SU-DHL-6 (cell line): ENCODE data around the gene ST6GALNAC6.

Experiments used
- H2AFZ ChIP-seq: fragments of 200-600 bp; sonication (generic); 2 replicates; pipeline ENCODE4 v1.6.1; 2014; ENCODE audit warnings: low read depth, mild to moderate bottlenecking, moderate library complexity, mixed read lengths, antibody characterized with exemption, low read length; ENCODE audit not compliant: severe bottlenecking
- H3F3A ChIP-seq: fragments of 200-600 bp; shearing (Covaris generic); 2 replicates; pipeline ENCODE4 v1.6.0; 2016; ENCODE audit warnings: antibody characterized with exemption, mild to moderate bottlenecking; ENCODE audit not compliant: insufficient read depth
- H3K27ac ChIP-seq: fragments of 200-600 bp; sonication (generic); 2 replicates; pipeline ENCODE4 v1.5.1; 2016; ENCODE audit warnings: low read depth, mild to moderate bottlenecking, low read length, moderate library complexity, mixed read lengths
- H3K27me3 ChIP-seq: fragments of 200-600 bp; sonication (generic), shearing (Covaris generic); 2 replicates; pipeline ENCODE4 v1.6.0; 2014; ENCODE audit warnings: mild to moderate bottlenecking, low read length
- H3K36me3 ChIP-seq: fragments of 200-600 bp; sonication (generic); 2 replicates; pipeline ENCODE4 v1.6.1; 2014; ENCODE audit warnings: mild to moderate bottlenecking, low read length, mixed read lengths
- H3K4me2 ChIP-seq: fragments of 300-600, 200-600 bp; shearing (Covaris generic), sonication (generic); 2 replicates; pipeline ENCODE4 v1.6.0; 2014; ENCODE audit warnings: low read length, low read depth, mild to moderate bottlenecking; ENCODE audit not compliant: poor library complexity, severe bottlenecking
- H3K4me3 ChIP-seq: fragments of 200-600 bp; sonication (generic); 2 replicates; pipeline ENCODE4 v1.5.1; 2014; ENCODE audit warnings: antibody characterized with exemption, low read length, mild to moderate bottlenecking, mixed read lengths; ENCODE audit not compliant: insufficient read depth, poor library complexity, severe bottlenecking
- H3K79me2 ChIP-seq: fragments of 200-600 bp; sonication (generic); 2 replicates; pipeline ENCODE4 v1.6.1; 2014; ENCODE audit warnings: mild to moderate bottlenecking, low read length, moderate library complexity; ENCODE audit not compliant: insufficient read depth
- H3K9ac ChIP-seq: fragments of 200-600 bp; sonication (generic); 2 replicates; pipeline ENCODE4 v1.7.0; 2014; ENCODE audit warnings: mild to moderate bottlenecking, low read length
- H3K9me2 ChIP-seq: fragments of 200-600 bp; sonication (generic); replicated peaks from 2 replicates; pipeline ENCODE4 v1.6.1; 2014; ENCODE audit warnings: low read length; ENCODE audit not compliant: insufficient read depth
- H3K9me3 ChIP-seq: fragments of 200-600 bp; sonication (generic); 2 replicates; pipeline ENCODE4 v1.6.1; 2014; ENCODE audit warnings: low read length, mixed read lengths; ENCODE audit not compliant: insufficient read depth
- H4K20me1 ChIP-seq: fragments of 200-600 bp; sonication (generic); 2 replicates; pipeline ENCODE4 v1.6.1; 2014; ENCODE audit warnings: low read depth, mild to moderate bottlenecking, antibody characterized with exemption, low read length, moderate library complexity, mixed read lengths
- EZH2phosphoT487 ChIP-seq: fragments of 200-600 bp; sonication (generic), shearing (Covaris generic); conservative IDR thresholded peaks from 2 replicates; pipeline ENCODE4 v1.6.1; 2018; ENCODE audit warnings: mild to moderate bottlenecking, antibody characterized with exemption, low read length, moderate library complexity, mixed read lengths
- TF ChIP-seq, protein P1 (sequence below): fragments of 200-600 bp; sonication (generic); IDR thresholded peaks from one replicate; pipeline ENCODE4 v1.5.1; 2017; ENCODE audit warnings: antibody characterized with exemption, mild to moderate bottlenecking, low read length, moderate library complexity; ENCODE audit not compliant: insufficient read depth, poor library complexity, severe bottlenecking

Gene ST6GALNAC6

DNA sequence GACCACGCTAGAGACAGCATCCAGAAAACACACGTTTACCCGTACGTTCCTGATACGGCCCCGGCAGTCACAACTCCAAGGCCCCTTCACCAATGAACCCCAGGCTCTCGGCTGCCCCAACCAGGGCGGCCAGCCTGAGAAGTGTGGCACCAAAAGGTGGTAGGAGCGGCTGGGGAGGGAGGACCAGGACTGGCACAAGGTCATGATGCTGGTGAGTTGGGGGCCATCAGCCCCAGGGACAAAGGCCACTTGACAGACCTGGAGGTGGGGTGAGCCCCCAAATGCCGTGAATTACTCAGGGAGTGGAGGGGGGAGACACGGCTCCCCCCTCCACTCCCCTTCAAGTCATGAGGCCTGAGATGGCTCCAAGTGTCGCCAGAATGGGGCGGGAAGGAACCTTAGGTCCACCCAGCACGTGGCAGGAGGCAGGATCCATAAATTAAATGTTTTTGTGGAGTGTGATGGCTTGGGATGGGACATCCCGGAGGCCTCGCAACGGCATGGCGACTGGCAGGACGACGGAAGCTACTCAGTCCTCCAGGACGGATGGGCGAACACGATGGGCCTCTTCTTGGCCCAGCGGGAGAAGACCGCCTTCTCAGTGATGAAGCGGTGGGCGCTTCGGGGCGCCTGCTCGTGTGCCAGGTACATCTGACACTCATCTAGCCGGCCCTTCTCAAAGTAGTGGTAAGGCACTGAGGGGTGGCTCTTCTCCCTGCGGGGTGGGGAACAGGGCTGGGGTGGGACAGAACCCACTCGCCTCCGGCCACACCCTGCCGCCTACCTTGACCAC, 8.7 kb upstream of the ST6GALNAC6 start:
- H3K36me3 ChIP-seq, result no peaks in the 10 kb centered on the region
- H2AFZ ChIP-seq, result no peak overlapping the region
- no peak overlapping the region for H3K27ac ChIP-seq
- no peaks in the 10 kb centered on the region for H3K79me2 ChIP-seq
- H3K9me2 ChIP-seq, result no peaks in the 10 kb centered on the region
- no peak overlapping the region for H3K4me3 ChIP-seq
- no peaks in the 10 kb centered on the region for H3K9me3 ChIP-seq
- H3K27me3 ChIP-seq, result no peaks in the 10 kb centered on the region
- no peaks in the 10 kb centered on the region for H4K20me1 ChIP-seq
- TF ChIP-seq EZH2phosphoT487, result no peak
- TF ChIP-seq, protein P1, sequence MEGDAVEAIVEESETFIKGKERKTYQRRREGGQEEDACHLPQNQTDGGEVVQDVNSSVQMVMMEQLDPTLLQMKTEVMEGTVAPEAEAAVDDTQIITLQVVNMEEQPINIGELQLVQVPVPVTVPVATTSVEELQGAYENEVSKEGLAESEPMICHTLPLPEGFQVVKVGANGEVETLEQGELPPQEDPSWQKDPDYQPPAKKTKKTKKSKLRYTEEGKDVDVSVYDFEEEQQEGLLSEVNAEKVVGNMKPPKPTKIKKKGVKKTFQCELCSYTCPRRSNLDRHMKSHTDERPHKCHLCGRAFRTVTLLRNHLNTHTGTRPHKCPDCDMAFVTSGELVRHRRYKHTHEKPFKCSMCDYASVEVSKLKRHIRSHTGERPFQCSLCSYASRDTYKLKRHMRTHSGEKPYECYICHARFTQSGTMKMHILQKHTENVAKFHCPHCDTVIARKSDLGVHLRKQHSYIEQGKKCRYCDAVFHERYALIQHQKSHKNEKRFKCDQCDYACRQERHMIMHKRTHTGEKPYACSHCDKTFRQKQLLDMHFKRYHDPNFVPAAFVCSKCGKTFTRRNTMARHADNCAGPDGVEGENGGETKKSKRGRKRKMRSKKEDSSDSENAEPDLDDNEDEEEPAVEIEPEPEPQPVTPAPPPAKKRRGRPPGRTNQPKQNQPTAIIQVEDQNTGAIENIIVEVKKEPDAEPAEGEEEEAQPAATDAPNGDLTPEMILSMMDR, result no peak
- H3F3A ChIP-seq, result no peaks in the 10 kb centered on the region
- no peak overlapping the region for H3K4me2 ChIP-seq
- H3K9ac ChIP-seq, result no peak overlapping the region

DNA sequence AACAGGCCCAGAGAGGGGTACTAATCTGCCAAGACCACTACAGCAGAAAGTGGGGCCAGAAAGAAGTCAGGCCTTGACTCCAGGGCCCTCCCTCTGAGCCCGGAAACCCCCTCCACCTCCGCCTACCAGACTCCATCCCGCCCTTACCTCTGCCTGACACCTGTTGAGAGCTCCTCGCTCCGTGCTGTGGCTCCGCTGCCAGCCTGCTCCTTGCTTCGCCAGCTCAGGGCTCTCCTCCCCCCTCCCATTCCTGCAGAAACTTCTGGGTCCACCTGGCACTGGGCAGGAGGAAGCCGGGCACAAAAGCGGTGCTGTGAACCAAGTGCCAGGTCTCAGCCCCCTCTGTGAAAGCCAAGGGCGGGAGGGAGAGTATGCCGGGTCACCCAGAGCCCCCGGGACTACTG, 6.4 kb upstream of the ST6GALNAC6 start:
- H3K9me2 ChIP-seq, result no peaks in the 10 kb centered on the region
- H2AFZ ChIP-seq, result no peak overlapping the region
- H3F3A ChIP-seq, result no peaks in the 10 kb centered on the region
- H3K36me3 ChIP-seq, result no peaks in the 10 kb centered on the region
- no peak overlapping the region for H3K27ac ChIP-seq
- no peaks in the 10 kb centered on the region for H4K20me1 ChIP-seq
- no peak overlapping the region for H3K4me3 ChIP-seq
- H3K9me3 ChIP-seq, result no peaks in the 10 kb centered on the region
- H3K4me2 ChIP-seq, result no peak overlapping the region
- no peak for TF ChIP-seq EZH2phosphoT487
- TF ChIP-seq, protein P1, result no peak
- no peaks in the 10 kb centered on the region for H3K79me2 ChIP-seq
- no peaks in the 10 kb centered on the region for H3K27me3 ChIP-seq
- no peak overlapping the region for H3K9ac ChIP-seq

DNA sequence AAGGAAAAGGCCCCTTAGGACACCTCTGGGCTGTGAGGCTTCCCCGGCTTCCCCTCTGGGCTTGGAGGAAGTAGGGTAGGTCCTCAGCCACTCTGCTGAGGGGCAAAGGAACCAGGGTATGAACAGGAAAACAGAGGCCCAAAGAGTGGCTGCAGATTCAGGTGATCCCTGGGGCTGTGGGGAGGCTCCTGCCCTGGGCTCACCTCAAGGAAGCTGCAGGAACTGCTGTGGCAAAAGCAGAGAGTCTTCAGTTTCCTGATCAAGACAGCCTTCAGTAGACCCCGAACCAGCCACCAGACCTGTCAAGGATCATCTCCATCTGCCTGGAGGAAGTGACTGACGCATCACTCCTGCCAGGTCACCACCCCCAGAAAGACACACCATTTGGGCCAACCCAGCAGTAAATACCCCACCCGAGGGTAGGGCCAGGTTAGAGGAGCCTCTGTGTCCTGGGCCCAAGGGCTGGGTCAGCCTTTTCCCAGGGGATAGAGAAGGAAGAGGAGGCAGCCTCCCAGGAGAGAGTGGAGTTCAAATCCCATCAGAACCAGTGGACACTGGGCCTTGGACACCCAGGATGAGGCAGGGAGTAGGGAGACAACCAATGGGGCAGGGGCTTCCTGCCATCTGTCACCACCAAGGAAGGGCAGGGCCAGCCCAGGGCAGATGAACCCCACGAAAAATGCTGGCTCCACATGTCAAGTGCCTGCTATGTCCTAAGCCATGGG, 5.8 kb upstream of the ST6GALNAC6 start:
- no peaks in the 10 kb centered on the region for H3K9me3 ChIP-seq
- H3K27me3 ChIP-seq, result no peaks in the 10 kb centered on the region
- H3K4me2 ChIP-seq, result no peak overlapping the region
- H2AFZ ChIP-seq, result no peak overlapping the region
- H3K9me2 ChIP-seq, result no peaks in the 10 kb centered on the region
- H3K4me3 ChIP-seq, result no peak overlapping the region
- H3K9ac ChIP-seq, result no peak overlapping the region
- no peaks in the 10 kb centered on the region for H3F3A ChIP-seq
- H3K79me2 ChIP-seq, result no peaks in the 10 kb centered on the region
- H3K27ac ChIP-seq, result no peak overlapping the region
- H4K20me1 ChIP-seq, result no peaks in the 10 kb centered on the region
- no peaks in the 10 kb centered on the region for H3K36me3 ChIP-seq
- no peak for TF ChIP-seq EZH2phosphoT487
- TF ChIP-seq, protein P1, result no peak
